GM12801 (cell line): ENCODE data around the gene DNAAF2.

Source experiments
- CTCF ChIP-seq: IDR thresholded peaks from one replicate; pipeline ENCODE4 v1.5.1; 2011; ENCODE audit warnings: control low read depth; ENCODE audit not compliant: insufficient read length; ENCODE audit errors: extremely low read depth

Gene DNAAF2

GRCh38 chr14:49617852-49618519, 17.1 kb downstream of the DNAAF2 start:
- TF ChIP-seq CTCF = no peak

DNA sequence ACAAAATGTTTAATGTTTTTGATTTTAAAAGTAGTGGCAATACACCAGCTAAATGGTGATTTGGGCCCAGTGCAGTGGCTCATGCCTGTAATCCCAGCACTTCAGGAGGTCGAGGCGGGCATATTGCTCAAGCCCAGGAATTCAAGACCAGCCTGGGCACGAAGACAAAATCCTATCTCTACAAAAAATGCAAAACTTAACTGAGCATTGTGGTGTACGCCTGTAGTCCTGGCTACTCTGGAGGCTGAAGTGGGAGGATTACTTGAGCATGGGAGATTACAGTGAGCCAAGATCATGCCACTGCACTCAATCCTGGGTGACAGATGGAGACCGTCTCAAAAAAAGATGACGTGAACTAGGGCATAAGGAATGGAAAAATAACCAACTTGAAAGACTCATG, 19.3 kb downstream of the DNAAF2 start:
- no peak for TF ChIP-seq CTCF

DNA sequence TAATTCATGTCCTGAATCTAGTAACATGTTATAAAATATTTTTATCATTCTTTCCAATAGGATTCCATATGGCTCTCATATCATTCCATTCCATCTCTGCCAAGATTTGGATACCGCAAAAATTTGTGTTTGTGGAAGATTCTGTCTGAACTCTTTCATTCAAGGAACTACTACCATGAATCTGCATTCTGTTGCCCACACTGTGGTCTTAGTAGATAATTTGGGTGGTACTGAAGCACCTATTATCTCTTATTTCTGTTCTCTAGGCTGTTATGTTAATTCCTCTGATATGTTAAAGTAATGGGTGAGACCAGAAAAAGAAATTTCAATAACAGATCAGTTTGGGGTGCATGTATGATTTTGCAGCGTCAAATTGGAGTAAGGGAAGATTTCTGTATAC, 20.8 kb downstream of the DNAAF2 start:
- no peak for TF ChIP-seq CTCF

GRCh38 chr14:49612671-49613070, 22.4 kb downstream of the DNAAF2 start:
- TF ChIP-seq CTCF = no peak

DNA sequence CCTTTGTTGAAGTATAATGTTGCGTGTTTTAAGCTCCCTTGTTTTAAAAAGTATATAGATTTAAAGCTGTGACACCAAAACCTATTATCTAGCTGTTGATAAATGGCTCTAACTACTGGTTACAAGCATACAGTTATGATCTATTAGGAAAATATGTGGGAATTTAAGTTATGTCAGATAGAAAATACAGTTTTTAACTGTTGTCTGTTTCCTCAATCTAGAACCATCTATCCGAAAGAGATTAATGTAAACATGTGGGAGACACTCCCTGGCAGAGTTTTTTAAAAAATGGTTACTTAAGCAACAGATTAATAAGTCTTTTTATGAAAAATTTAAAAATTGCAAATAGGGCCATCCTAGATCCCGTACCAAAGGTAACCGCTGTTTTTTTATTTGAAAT, 22.8 kb downstream of the DNAAF2 start:
- TF ChIP-seq CTCF = no peak

DNA sequence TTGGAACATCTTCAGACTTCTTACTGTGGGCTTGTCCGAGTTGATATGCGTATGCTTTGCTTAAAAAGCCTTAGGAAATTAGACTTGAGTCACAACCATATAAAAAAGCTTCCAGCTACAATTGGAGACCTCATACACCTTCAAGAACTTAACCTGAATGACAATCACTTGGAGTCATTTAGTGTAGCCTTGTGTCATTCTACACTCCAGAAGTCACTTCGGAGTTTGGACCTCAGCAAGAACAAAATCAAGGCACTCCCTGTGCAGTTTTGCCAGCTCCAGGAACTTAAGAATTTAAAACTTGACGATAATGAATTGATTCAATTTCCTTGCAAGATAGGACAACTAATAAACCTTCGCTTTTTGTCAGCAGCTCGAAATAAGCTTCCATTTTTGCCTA, 27.5 kb downstream of the DNAAF2 start:
- TF ChIP-seq CTCF = no peak

GRCh38 chr14:49598485-49599300, 36.4 kb downstream of the DNAAF2 start, which contains the start of gene LRR1:
LRR1 (plus strand) TSS chr14:49598940; CDS start chr14:49599021, 81 bp downstream.
- TF ChIP-seq CTCF = no peak
